PC-3 (cell line): ENCODE measurements around the gene SIGLECL1. TPM values are rescaled to one million over a fixed set of nuclear protein-coding genes. Genes with fewer than 3 reads are reported as not detected.
"Not testable (repeated sequence)": the region's sequence is repeated elsewhere in the genome, so short reads cannot be mapped to it uniquely, and the experiment has no call there.

Experiments used
- ATAC-seq: fragments of 200-7000 bp; cut with Tn5 transposase; 2 replicates; pipeline ENCODE4 v1.9.1; 2020; ENCODE audit warnings: mild to moderate bottlenecking, moderate library complexity
- BruUV-seq: library from RNA; stranded (reverse); fragments of 400-500 nt; replicated peaks from 2 replicates; lab custom pipeline; 2021; lab: Mats Ljungman, UMichigan
- CTCF ChIA-PET: fragments of 300-600 bp; sonication (Branson Sonifier 250); formaldehyde crosslinking; loops from one replicate; lab custom pipeline; 2022; ENCODE audit warnings: antibody characterized with exemption; lab: Charles Lee
- POLR2A ChIA-PET: fragments of 300-600 bp; sonication (Branson Sonifier 250); formaldehyde crosslinking; loops from one replicate; lab custom pipeline; 2022; ENCODE audit warnings: antibody characterized with exemption; ENCODE audit not compliant: unreplicated experiment; lab: Charles Lee
- DNase-seq: peaks from one replicate; pipeline ENCODE4 v3.0.0-alpha.2; 2015
- H2AFZ ChIP-seq: fragments of 300-600 bp; sonication (generic); 2 replicates; pipeline ENCODE4 v1.6.0; 2016; ENCODE audit warnings: antibody characterized with exemption, low read length
- H3F3A ChIP-seq: fragments of 300-600 bp; sonication (generic); one replicate; pipeline ENCODE4 v1.6.0; 2017; ENCODE audit warnings: antibody characterized with exemption, low read length, control low read depth, mild to moderate bottlenecking; ENCODE audit not compliant: unreplicated experiment
- H3K27ac ChIP-seq: fragments of 300-600 bp; sonication (generic); 2 replicates; pipeline ENCODE4 v1.5.1; 2016; ENCODE audit warnings: mild to moderate bottlenecking, low read length
- H3K27me3 ChIP-seq: fragments of 300-600 bp; sonication (generic); 2 replicates; pipeline ENCODE4 v1.6.1; 2016; ENCODE audit warnings: low read length, mixed read lengths
- H3K36me3 ChIP-seq: fragments of 300-600 bp; sonication (generic); 2 replicates; pipeline ENCODE4 v1.6.1; 2016; ENCODE audit warnings: low read depth, mixed run types, low read length, mixed read lengths
- H3K4me1 ChIP-seq: fragments of 300-600 bp; sonication (generic); 2 replicates; pipeline ENCODE4 v1.5.1; 2016; ENCODE audit warnings: low read length; ENCODE audit not compliant: insufficient read depth
- H3K4me2 ChIP-seq: fragments of 300-600 bp; sonication (generic); 2 replicates; pipeline ENCODE4 v1.6.0; 2016; ENCODE audit warnings: low read length
- H3K4me3 ChIP-seq: fragments of 300-600 bp; sonication (generic); 2 replicates; pipeline ENCODE4 v1.5.1; 2016; ENCODE audit warnings: mild to moderate bottlenecking, low read length, mixed read lengths
- H3K79me2 ChIP-seq: fragments of 300-600 bp; sonication (generic); 2 replicates; pipeline ENCODE4 v1.6.1; 2017; ENCODE audit warnings: low read length, mixed read lengths
- H3K9ac ChIP-seq: fragments of 300-600 bp; sonication (generic); 2 replicates; pipeline ENCODE4 v1.6.0; 2016; ENCODE audit warnings: mild to moderate bottlenecking, low read length
- H3K9me2 ChIP-seq: fragments of 300-600 bp; sonication (generic); replicated peaks from 2 replicates; pipeline ENCODE4 v1.6.1; 2016; ENCODE audit warnings: mixed run types, low read length, mixed read lengths
- H3K9me3 ChIP-seq: fragments of 300-600 bp; sonication (generic); 2 replicates; pipeline ENCODE4 v1.6.1; 2016; ENCODE audit warnings: low read length, mixed read lengths
- H4K20me1 ChIP-seq: fragments of 300-600 bp; sonication (generic); 2 replicates; pipeline ENCODE4 v1.6.1; 2016; ENCODE audit warnings: low read length, mixed read lengths
- EZH2 ChIP-seq: fragments of 300-600 bp; sonication (generic); IDR thresholded peaks from one replicate; pipeline ENCODE4 v1.6.1; 2017; ENCODE audit warnings: antibody characterized with exemption, mild to moderate bottlenecking, low read length; ENCODE audit not compliant: unreplicated experiment
- EZH2phosphoT487 ChIP-seq: fragments of 300-600 bp; sonication (generic); IDR thresholded peaks from 2 replicates; pipeline ENCODE4 v1.6.1; 2018; ENCODE audit warnings: mild to moderate bottlenecking, antibody characterized with exemption, low read length, borderline replicate concordance
- intact Hi-C: fragments of 100-400 bp; cut with micrococcal nuclease; formaldehyde crosslinking; loops from 2 replicates; pipeline ENCODE4 v1.9.0; 2023
- total RNA-seq: library from RNA; depleted of rRNA; stranded (reverse); fragments of >200 nt; gene quantifications from 2 replicates; pipeline ENCODE4 v1.2.3, GENCODE V29; 2014
- TF ChIP-seq, protein P1 (sequence below): fragments of 300-600 bp; sonication (generic); conservative IDR thresholded peaks from 2 replicates; pipeline ENCODE4 v1.5.1; 2017; ENCODE audit warnings: antibody characterized with exemption, low read depth, mild to moderate bottlenecking, low read length

SIGLECL1 gene
- total RNA-seq, 1 experiment from 2014 or later: not detected

DNA sequence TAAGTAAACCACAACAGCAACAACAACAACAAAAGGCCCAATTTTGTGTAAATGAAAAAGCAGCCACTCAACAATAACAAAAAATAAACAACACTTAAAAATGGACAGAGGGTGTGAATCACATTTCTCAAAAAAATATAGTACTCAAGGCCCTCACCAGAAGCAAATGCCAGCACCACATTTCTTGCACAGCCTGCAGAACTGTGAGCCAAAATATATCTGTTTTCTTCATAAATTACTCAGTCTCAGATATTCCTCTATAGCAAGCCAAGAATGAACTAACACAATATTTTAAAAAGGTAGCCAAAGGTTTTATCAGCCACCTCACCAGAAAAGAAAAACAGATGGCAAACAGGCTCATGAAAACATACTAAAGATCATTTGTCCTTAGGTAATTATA lies 29.9 kb upstream of the SIGLECL1 start:
- no peaks in the 10 kb centered on the region for H4K20me1 ChIP-seq
- no peak overlapping the region for H2AFZ ChIP-seq
- no peaks in the 10 kb centered on the region for H3K9me2 ChIP-seq
- H3K36me3 ChIP-seq: no peaks in the 10 kb centered on the region
- POLR2A ChIA-PET: no interaction called here
- H3K4me1 ChIP-seq: no peaks in the 10 kb centered on the region
- H3K9me3 ChIP-seq: no peaks in the 10 kb centered on the region
- BruUV-seq: no TSS peak
- TF ChIP-seq, protein P1, sequence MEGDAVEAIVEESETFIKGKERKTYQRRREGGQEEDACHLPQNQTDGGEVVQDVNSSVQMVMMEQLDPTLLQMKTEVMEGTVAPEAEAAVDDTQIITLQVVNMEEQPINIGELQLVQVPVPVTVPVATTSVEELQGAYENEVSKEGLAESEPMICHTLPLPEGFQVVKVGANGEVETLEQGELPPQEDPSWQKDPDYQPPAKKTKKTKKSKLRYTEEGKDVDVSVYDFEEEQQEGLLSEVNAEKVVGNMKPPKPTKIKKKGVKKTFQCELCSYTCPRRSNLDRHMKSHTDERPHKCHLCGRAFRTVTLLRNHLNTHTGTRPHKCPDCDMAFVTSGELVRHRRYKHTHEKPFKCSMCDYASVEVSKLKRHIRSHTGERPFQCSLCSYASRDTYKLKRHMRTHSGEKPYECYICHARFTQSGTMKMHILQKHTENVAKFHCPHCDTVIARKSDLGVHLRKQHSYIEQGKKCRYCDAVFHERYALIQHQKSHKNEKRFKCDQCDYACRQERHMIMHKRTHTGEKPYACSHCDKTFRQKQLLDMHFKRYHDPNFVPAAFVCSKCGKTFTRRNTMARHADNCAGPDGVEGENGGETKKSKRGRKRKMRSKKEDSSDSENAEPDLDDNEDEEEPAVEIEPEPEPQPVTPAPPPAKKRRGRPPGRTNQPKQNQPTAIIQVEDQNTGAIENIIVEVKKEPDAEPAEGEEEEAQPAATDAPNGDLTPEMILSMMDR: no peak
- TF ChIP-seq EZH2 (no peak), EZH2phosphoT487 (no peak)
- peaks cover 70% of the 10 kb centered on the region for H3K27me3 ChIP-seq
- H3K4me2 ChIP-seq: no peak overlapping the region
- H3K79me2 ChIP-seq: no peaks in the 10 kb centered on the region
- ATAC-seq: no peak
- H3F3A ChIP-seq: no peaks in the 10 kb centered on the region
- CTCF ChIA-PET: no interaction called here
- intact Hi-C loops: no loop called here
- no peak overlapping the region for H3K4me3 ChIP-seq
- no peak overlapping the region for H3K9ac ChIP-seq
- DNase-seq: no peak
- no peak overlapping the region for H3K27ac ChIP-seq

DNA sequence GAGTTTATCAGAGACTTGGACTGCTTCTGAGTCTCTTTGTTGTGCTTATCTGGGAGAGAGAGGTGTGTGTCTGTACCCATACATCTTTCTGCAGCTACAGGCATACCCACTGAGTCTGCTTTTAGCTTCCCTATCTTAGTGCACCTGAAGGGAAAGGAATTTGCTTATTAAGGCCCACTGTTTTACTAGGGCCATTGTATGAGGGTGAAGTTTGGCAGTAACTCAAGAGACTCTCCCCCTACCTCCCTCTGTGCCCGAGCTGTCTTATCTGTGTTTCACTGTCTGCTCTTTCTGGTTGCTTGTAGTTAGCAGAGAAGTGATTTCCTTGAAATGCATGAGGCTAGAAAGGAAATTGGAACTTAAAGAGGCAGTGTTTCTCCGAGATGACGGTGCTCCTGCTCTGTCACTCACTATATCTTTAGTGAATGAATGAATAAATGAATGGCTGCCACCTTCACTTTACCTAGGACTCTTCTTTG lies 26.7 kb upstream of the SIGLECL1 start:
- no peak for ATAC-seq
- TF ChIP-seq EZH2 (no peak), EZH2phosphoT487 (no peak)
- TF ChIP-seq, protein P1: no peak
- ChIA-PET CTCF (no interaction called here), POLR2A (no interaction called here)
- Histone ChIP-seq H4K20me1 (no peaks in the 10 kb centered on the region), H3K4me2 (no peak overlapping the region), H3K79me2 (no peaks in the 10 kb centered on the region), H3K27ac (no peak overlapping the region), H3K4me1 (no peaks in the 10 kb centered on the region), H2AFZ (no peak overlapping the region), H3K27me3 (peaks cover 78% of the 10 kb centered on the region), H3K9ac (no peak overlapping the region), H3K36me3 (no peaks in the 10 kb centered on the region), H3K4me3 (no peak overlapping the region), H3K9me2 (no peaks in the 10 kb centered on the region), H3K9me3 (no peaks in the 10 kb centered on the region), H3F3A (no peaks in the 10 kb centered on the region)
- no TSS peak for BruUV-seq
- DNase-seq: no peak
- intact Hi-C loops: no loop called here

DNA sequence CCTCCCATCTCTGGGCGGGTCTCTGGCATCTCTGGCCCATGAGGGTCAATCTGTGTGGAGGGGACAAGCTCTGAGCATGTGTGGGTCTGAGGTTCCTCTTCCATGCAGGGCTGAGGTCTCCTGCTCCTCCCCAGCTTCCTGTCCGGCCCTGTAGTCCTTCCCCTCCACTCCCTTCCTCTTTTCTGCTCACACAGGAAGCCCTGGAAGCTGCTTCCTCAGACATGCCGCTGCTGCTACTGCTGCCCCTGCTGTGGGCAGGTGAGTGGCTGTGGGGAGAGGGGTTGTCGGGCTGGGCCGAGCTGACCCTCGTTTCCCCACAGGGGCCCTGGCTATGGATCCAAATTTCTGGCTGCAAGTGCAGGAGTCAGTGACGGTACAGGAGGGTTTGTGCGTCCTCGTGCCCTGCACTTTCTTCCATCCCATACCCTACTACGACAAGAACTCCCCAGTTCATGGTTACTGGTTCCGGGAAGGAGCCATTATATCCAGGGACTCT lies 25.9 kb upstream of the SIGLECL1 start, which contains the start of gene CD33:
TSS of gene CD33 (plus strand) at position 183 of the 496 bp plus-strand sequence. CDS start at position 222, 39 bp downstream.
- H3K79me2 ChIP-seq, H3K4me2 ChIP-seq, CTCF ChIA-PET, ATAC-seq, H3K9me2 ChIP-seq, H3K4me1 ChIP-seq, H3K36me3 ChIP-seq, H3K9ac ChIP-seq, H3F3A ChIP-seq, H3K27ac ChIP-seq, POLR2A ChIA-PET, H4K20me1 ChIP-seq, H3K9me3 ChIP-seq, H3K4me3 ChIP-seq, intact Hi-C loops, BruUV-seq: not testable (repeated sequence)
- H2AFZ ChIP-seq: peak within 1 kb of the TSS; percentile 39; the same call in 1 of the 2 replicates
- DNase-seq: peak; percentile 23
- H3K27me3 ChIP-seq: peaks cover 76% of the 10 kb centered on the region
